Right atrium auricular region (tissue), 2 donors: ENCODE measurements around the gene SHH. TPM values are rescaled to one million over a fixed set of nuclear protein-coding genes. Genes with fewer than 3 reads are reported as not detected.

ENCODE experiments used
- DNase-seq: peaks from one replicate; pipeline ENCODE4 v3.0.0-alpha.2; 2019; ENCODE audit warnings: low spot score
- H3K27ac ChIP-seq, 2 donors: fragments of 200-600 bp; sonication (generic); 1 replicate in 1 of 2; 2 replicates in 1 of 2; pipeline ENCODE4 v1.5.1; 2016 to 2019
- H3K27me3 ChIP-seq, 2 donors: fragments of 200-600 bp; sonication (generic); one replicate each; pipeline versions ENCODE4 v1.5.1 to v1.6.0; 2017 to 2019
- H3K36me3 ChIP-seq: fragments of 200-600 bp; sonication (generic); one replicate; pipeline ENCODE4 v1.5.1; 2016
- H3K4me1 ChIP-seq, 2 donors: fragments of 200-600 bp; sonication (generic); one replicate each; pipeline versions ENCODE4 v1.5.1 to v1.6.0; 2017 to 2019
- H3K4me3 ChIP-seq, 2 donors: fragments of 200-600 bp; sonication (generic); 1 replicate in 1 of 2; 2 replicates in 1 of 2; pipeline ENCODE4 v1.5.1; 2017 to 2019; ENCODE audit warnings: mild to moderate bottlenecking in 1 of 2, moderate library complexity in 1 of 2
- H3K9me3 ChIP-seq, 2 donors: fragments of 200-600 bp; sonication (generic); one replicate each; pipeline ENCODE4 v1.5.1; 2019
- total RNA-seq, 2 donors: library from RNA; depleted of rRNA; stranded (reverse); fragments of >200 nt; gene quantifications; one replicate each; pipeline ENCODE4 v1.1.0, GENCODE V29; 2016
- TF ChIP-seq, protein P1 (sequence below), 2 donors: fragments of 200-600 bp; sonication (generic); IDR thresholded peaks; one replicate each; pipeline ENCODE4 v1.5.1; 2019; ENCODE audit warnings: antibody characterized with exemption in 2 of 2

Gene SHH
- total RNA-seq, 2 donors from 2014 or later = not detected

DNA sequence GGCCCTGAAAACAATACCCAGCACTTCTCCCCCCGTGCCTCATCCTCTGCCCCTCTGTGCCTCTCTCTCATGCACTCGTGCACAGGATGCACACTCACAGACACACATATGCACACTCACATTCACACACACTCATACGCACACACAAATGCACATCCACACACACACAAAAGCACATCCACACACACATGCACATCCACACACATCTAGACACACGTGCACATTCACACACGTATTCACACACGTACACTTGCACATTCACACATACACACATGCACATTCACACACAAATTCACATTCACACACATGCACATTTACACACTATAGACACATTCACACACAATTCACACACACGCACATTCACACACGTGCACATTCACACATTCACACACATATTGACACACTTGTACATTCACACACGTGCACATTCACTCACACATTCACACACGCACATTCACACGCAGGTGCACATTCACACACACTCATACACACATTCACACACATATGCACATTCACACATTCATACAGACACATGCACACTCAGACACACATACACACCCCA is 19.2 kb downstream of the SHH start:
- TF ChIP-seq, protein P1, sequence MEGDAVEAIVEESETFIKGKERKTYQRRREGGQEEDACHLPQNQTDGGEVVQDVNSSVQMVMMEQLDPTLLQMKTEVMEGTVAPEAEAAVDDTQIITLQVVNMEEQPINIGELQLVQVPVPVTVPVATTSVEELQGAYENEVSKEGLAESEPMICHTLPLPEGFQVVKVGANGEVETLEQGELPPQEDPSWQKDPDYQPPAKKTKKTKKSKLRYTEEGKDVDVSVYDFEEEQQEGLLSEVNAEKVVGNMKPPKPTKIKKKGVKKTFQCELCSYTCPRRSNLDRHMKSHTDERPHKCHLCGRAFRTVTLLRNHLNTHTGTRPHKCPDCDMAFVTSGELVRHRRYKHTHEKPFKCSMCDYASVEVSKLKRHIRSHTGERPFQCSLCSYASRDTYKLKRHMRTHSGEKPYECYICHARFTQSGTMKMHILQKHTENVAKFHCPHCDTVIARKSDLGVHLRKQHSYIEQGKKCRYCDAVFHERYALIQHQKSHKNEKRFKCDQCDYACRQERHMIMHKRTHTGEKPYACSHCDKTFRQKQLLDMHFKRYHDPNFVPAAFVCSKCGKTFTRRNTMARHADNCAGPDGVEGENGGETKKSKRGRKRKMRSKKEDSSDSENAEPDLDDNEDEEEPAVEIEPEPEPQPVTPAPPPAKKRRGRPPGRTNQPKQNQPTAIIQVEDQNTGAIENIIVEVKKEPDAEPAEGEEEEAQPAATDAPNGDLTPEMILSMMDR (IDR thresholded peaks at IDR 0.05) = no peak
- no peaks in the 10 kb centered on the region for H3K9me3 ChIP-seq
- no peaks in the 10 kb centered on the region for H3K36me3 ChIP-seq
- no peak for DNase-seq
- no peak overlapping the region for H3K4me3 ChIP-seq
- peaks cover 0 to 8% of the 10 kb centered on the region in 2 donors for H3K4me1 ChIP-seq
- H3K27ac ChIP-seq = no peak overlapping the region
- no peaks in the 10 kb centered on the region for H3K27me3 ChIP-seq

DNA sequence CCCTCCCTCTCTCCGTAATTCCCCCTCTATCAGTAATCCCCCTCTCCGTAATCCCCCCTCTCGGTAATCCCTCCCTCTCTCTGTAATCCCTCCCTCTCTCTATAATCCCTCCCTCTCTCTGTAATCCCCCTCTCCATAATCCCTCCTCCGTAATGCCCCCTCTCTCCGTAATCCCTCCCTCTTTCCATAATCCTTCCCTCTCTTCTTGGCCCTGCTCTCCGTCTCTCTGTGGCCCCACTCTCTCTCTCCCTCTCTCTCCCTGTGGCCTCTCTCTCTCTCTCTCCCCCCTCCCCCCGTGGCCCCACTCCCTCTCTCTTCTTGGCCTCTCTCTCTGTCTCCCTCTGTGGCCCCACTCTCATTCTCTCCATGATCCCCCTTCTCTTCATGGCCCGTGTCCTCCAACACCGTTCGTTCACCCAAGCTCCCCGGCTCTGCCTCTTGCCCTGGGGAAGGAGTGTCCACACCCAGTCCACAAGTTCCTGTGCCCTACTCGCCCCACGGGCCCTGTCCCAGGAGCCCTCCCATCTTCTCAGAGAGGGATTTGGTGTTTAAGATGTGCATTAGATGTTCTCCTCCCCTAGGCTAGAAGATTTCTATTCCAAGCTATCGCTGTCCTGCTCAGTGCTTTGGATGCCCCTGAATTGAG is 19.8 kb downstream of the SHH start:
- H3K4me3 ChIP-seq = no peak overlapping the region
- no peaks in the 10 kb centered on the region for H3K9me3 ChIP-seq
- H3K27me3 ChIP-seq = no peaks in the 10 kb centered on the region
- H3K4me1 ChIP-seq = peaks cover 0 to 13% of the 10 kb centered on the region in 2 donors
- TF ChIP-seq, protein P1 (IDR thresholded peaks at IDR 0.05) = no peak
- no peak for DNase-seq
- no peaks in the 10 kb centered on the region for H3K36me3 ChIP-seq
- no peak overlapping the region for H3K27ac ChIP-seq

DNA sequence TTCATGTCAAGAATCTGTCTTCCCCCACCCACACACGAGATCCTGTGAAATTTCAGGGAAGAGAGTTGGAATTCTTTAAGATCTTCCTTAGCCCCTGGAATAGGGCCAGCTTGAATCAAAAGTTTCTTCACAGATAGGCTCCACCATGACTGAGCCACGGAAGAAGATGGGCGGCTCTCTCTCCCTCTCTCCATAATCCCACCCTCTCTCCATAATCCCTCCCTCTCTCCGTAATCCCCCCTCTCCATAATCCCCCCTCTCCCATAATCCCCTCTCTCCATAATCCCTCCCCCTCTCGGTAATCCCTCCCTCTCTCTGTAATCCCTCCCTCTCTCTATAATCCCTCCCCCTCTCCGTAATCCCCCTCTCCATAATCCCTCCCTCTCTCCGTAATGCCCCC is 20.4 kb downstream of the SHH start:
- no peak for DNase-seq
- H3K9me3 ChIP-seq = no peaks in the 10 kb centered on the region
- peaks cover 0 to 14% of the 10 kb centered on the region in 2 donors for H3K4me1 ChIP-seq
- H3K4me3 ChIP-seq = no peak overlapping the region
- no peaks in the 10 kb centered on the region for H3K36me3 ChIP-seq
- no peaks in the 10 kb centered on the region for H3K27me3 ChIP-seq
- TF ChIP-seq, protein P1 (IDR thresholded peaks at IDR 0.05) = no peak
- no peak overlapping the region for H3K27ac ChIP-seq

DNA sequence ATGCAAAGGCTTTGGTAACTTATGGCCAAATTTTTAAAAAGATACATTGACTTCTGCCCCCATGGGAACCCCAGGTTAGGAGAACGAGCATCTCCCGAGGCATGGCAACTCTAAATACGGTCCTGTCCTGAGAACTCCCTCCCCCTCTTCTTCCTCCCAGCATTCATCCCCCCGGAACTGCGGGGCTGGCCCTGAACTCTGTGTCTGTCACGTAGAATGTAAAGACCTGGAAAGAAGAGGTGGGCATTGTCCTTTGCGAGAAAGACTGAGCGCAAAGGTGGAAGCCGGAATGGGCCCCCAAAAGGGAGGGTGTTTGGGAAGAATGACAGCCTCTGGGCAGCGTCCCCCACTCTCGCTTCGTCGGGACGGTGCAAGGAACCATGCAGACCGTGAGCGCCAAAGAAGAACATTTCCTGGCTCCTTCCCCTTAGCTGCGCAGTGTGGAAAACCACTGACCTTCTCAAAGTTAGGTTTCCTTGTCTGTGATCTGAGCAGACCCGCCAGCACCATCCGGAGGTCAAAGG is 21.0 kb downstream of the SHH start:
- TF ChIP-seq, protein P1 (IDR thresholded peaks at IDR 0.05) = no peak
- no peak for DNase-seq
- no peaks in the 10 kb centered on the region for H3K36me3 ChIP-seq

DNA sequence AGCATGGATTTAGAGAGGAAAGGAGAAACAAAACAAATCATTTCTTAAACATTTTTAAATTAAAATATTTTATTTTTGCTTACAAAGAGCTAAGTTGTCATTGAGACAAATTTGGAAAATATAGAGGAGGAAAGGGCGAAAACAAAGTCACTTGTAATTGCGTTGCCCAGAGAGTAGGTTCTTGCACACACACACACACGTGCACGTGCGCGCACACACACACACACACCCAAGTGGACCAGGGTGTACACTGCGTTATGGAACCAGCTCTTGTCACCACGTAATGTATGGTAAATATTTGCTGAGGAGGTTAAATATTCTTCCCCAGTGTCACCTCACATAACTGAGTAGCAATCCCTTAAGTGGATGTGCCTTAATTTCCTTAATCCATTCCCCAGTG is 21.6 kb downstream of the SHH start:
- no peaks in the 10 kb centered on the region for H3K27me3 ChIP-seq
- no peaks in the 10 kb centered on the region for H3K36me3 ChIP-seq
- H3K27ac ChIP-seq = no peak overlapping the region
- H3K4me1 ChIP-seq = peaks cover 0 to 13% of the 10 kb centered on the region in 2 donors
- H3K4me3 ChIP-seq = no peak overlapping the region
- TF ChIP-seq, protein P1 (IDR thresholded peaks at IDR 0.05) = no peak
- H3K9me3 ChIP-seq = no peaks in the 10 kb centered on the region
- DNase-seq = no peak

More for the DNA sequence above, 21.0 kb downstream of the SHH start:
- Histone ChIP-seq H3K27me3 (no peaks in the 10 kb centered on the region), H3K27ac (no peak overlapping the region), H3K9me3 (no peaks in the 10 kb centered on the region), H3K4me3 (no peak overlapping the region), H3K4me1 (peaks cover 0 to 13% of the 10 kb centered on the region in 2 donors)
